IPS-18a (cell line): Measurements from ENCODE around the gene UGT2B15.
"Not testable (repeated sequence)": the region's sequence is repeated elsewhere in the genome, so short reads cannot be mapped to it uniquely, and the experiment has no call there.

Experiments used
- H3K27ac ChIP-seq: one replicate; pipeline ENCODE4 v1.5.1; 2013; ENCODE audit warnings: low read length
- H3K27me3 ChIP-seq: one replicate; pipeline ENCODE4 v1.6.1; 2013; ENCODE audit warnings: mild to moderate bottlenecking, low read length; ENCODE audit not compliant: control insufficient read depth, insufficient read depth
- H3K36me3 ChIP-seq: one replicate; pipeline ENCODE4 v1.6.1; 2013; ENCODE audit warnings: low read depth, low read length; ENCODE audit not compliant: control insufficient read depth
- H3K4me1 ChIP-seq: one replicate; pipeline ENCODE4 v1.6.1; 2013; ENCODE audit warnings: low read depth, low read length; ENCODE audit not compliant: control insufficient read depth
- H3K4me3 ChIP-seq: one replicate; pipeline ENCODE4 v1.5.1; 2013; ENCODE audit warnings: low read length
- H3K9ac ChIP-seq: one replicate; pipeline ENCODE4 v1.6.1; 2013; ENCODE audit warnings: mild to moderate bottlenecking, low read length, moderate library complexity
- H3K9me3 ChIP-seq: one replicate; pipeline ENCODE4 v1.6.1; 2013; ENCODE audit warnings: low read depth, low read length; ENCODE audit not compliant: control insufficient read depth

UGT2B15 gene

DNA sequence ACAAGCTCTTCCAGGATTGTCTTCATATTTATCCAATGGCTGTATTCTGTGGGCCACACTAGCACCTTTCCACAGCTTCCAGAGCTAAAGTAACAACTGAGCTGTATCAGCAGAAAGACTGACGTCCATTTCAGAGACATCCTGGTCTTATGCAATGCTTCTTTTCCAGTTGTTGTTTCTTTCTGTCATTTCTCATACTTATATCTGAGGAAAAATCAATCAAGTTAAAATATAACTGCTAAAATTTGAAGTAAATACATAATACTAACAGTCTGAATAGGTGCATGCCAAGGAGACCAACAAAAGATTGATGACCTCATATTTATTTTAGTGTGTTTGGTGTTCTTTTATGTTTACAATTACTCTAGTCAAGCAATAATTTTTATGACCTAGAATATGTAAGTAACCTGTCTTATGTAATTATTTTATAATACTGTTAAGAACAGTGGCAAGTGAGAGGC, at the start of gene UGT2B15:
Gene UGT2B15 (minus strand): TSS at position 174 of the 461 bp plus-strand sequence. CDS start 34 bp downstream, at position 140.
- not testable (repeated sequence) for H3K27me3 ChIP-seq, H3K9ac ChIP-seq, H3K9me3 ChIP-seq, H3K27ac ChIP-seq, H3K4me3 ChIP-seq, H3K4me1 ChIP-seq, H3K36me3 ChIP-seq

DNA sequence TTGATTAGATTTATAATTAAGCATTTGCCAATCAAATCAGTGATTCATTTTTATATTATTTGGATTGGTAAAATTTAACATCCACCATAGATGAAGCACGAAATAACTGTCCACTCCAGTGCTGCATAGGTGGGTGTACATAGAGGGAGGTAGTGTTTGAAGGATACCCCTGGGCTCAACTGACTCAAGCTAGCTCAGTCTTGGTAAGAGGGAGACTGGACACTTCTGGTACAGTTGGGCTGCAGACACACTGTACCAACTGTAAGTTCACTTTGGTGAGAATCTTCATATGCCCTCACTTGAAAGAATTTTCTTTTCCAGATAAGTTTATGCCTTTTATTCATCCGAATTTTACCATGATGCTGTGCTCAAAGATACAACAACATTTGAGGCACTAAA, 48.6 kb upstream of the UGT2B15 start:
- Histone ChIP-seq H3K27me3 (no peaks in the 10 kb centered on the region), H3K9me3 (no peaks in the 10 kb centered on the region), H3K4me3 (no peak overlapping the region), H3K27ac (no peak overlapping the region), H3K4me1 (no peaks in the 10 kb centered on the region), H3K9ac (no peak overlapping the region), H3K36me3 (no peaks in the 10 kb centered on the region)

GRCh38 chr4:68718447-68719074, 48.1 kb upstream of the UGT2B15 start:
- Histone ChIP-seq H3K9ac (no peak overlapping the region), H3K4me1 (no peaks in the 10 kb centered on the region), H3K27me3 (no peaks in the 10 kb centered on the region), H3K9me3 (no peaks in the 10 kb centered on the region), H3K4me3 (no peak overlapping the region), H3K27ac (no peak overlapping the region), H3K36me3 (no peaks in the 10 kb centered on the region)

DNA sequence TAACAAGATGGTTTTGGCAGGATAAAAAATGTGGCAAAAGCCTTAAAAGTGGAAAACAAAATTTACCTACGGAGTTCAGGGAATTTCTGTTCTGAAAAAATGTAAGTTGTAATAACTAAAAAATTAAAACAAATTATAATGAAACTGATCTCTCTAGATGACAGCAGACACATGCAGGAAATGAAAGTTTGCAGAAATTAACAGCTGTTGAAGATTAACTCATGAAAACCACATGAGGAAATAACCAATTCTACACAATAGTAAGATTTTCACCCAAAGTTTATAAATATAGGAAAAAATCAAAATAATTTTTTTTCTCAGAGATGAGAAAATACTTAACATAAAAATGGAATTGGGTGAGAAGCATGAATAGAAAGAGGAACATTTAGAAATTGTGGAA, 47.5 kb upstream of the UGT2B15 start:
- no peaks in the 10 kb centered on the region for H3K27me3 ChIP-seq
- no peaks in the 10 kb centered on the region for H3K4me1 ChIP-seq
- H3K36me3 ChIP-seq, result no peaks in the 10 kb centered on the region
- no peak overlapping the region for H3K9ac ChIP-seq
- no peak overlapping the region for H3K27ac ChIP-seq
- H3K9me3 ChIP-seq, result no peaks in the 10 kb centered on the region
- H3K4me3 ChIP-seq, result no peak overlapping the region

- Histone ChIP-seq H3K27ac (no peak overlapping the region), H3K27me3 (no peaks in the 10 kb centered on the region), H3K9me3 (no peaks in the 10 kb centered on the region), H3K36me3 (no peaks in the 10 kb centered on the region), H3K9ac (no peak overlapping the region), H3K4me3 (no peak overlapping the region), H3K4me1 (no peaks in the 10 kb centered on the region)
Observed at GRCh38 chr4:68714400-68714799, 43.9 kb upstream of the UGT2B15 start.

DNA sequence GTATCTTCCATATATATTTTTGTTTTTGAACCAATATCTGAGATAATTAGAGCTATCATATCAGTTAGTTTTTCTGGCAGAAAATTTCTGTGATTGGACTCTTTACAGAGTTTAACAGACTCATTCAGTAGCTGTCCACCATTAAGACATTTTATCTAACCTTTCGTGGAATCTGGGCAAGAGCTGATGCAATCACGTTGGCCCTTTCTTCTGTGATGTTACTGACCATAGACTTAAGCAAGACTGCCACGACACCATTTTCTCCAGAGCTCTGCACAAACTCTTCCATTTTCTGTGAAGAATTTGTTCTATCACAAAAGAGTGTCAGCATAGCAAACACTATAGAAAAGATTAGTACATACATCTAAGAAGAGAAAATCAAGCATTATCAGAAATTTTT, 41.8 kb upstream of the UGT2B15 start:
- H3K27me3 ChIP-seq, result no peaks in the 10 kb centered on the region
- H3K9ac ChIP-seq, result no peak overlapping the region
- no peak overlapping the region for H3K4me3 ChIP-seq
- H3K27ac ChIP-seq, result no peak overlapping the region
- H3K4me1 ChIP-seq, result no peaks in the 10 kb centered on the region
- no peaks in the 10 kb centered on the region for H3K36me3 ChIP-seq
- no peaks in the 10 kb centered on the region for H3K9me3 ChIP-seq

GRCh38 chr4:68708566-68708965, 38.1 kb upstream of the UGT2B15 start:
- H3K9ac ChIP-seq, result no peak overlapping the region
- no peaks in the 10 kb centered on the region for H3K36me3 ChIP-seq
- H3K4me1 ChIP-seq, result no peaks in the 10 kb centered on the region
- no peak overlapping the region for H3K27ac ChIP-seq
- H3K27me3 ChIP-seq, result no peaks in the 10 kb centered on the region
- H3K9me3 ChIP-seq, result peaks cover 6% of the 10 kb centered on the region
- H3K4me3 ChIP-seq, result no peak overlapping the region

GRCh38 chr4:68703168-68703567, 32.7 kb upstream of the UGT2B15 start:
- H3K27ac ChIP-seq, H3K4me1 ChIP-seq, H3K9me3 ChIP-seq, H3K27me3 ChIP-seq, H3K36me3 ChIP-seq, H3K9ac ChIP-seq, H3K4me3 ChIP-seq: not testable (repeated sequence)

DNA sequence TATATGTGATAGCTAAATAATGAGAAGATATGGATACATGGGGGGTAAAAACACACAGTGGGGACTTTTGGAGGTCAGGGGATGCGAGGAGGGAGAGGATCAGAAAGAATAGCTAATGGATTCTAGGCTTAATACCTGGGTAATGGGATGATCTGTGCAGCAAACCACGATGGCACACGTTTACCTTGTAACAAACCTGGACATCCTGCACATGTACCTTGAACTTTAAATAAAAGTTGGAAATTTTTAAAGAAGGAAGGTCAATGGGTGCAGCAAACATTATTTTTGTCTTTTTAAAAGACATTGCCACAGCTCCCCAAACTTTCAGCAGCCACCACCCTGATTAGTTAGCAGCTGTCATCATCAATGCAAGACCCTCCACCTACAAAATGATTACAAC, 29.7 kb upstream of the UGT2B15 start:
- H3K27me3 ChIP-seq, result no peaks in the 10 kb centered on the region
- H3K4me3 ChIP-seq, result no peak overlapping the region
- no peak overlapping the region for H3K9ac ChIP-seq
- no peak overlapping the region for H3K27ac ChIP-seq
- H3K9me3 ChIP-seq, result peaks cover 9% of the 10 kb centered on the region
- H3K4me1 ChIP-seq, result no peaks in the 10 kb centered on the region
- H3K36me3 ChIP-seq, result no peaks in the 10 kb centered on the region

GRCh38 chr4:68693325-68694075, 23.0 kb upstream of the UGT2B15 start:
- Histone ChIP-seq H3K9ac (no peak overlapping the region), H3K27ac (no peak overlapping the region), H3K4me3 (no peak overlapping the region), H3K4me1 (no peaks in the 10 kb centered on the region), H3K36me3 (no peaks in the 10 kb centered on the region), H3K27me3 (no peaks in the 10 kb centered on the region), H3K9me3 (peaks cover 5% of the 10 kb centered on the region)

DNA sequence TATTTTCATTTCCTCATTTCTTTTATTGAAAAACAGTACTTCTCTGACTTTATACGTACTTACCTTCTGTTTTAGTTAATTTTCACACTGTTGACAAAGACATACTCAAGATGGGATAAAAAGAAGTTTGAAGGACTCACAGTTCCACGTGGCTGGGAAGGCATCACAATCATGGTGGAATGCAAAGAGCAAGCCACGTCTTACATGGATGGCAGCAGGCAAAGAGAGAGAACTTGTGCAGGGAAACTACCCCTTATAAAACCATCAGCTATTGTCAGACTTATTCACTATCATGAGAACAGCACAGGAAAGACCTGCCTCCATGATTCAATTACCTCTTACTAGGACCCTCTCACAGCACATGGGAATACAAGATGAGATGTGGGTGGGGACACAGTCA, 20.7 kb upstream of the UGT2B15 start:
- no peaks in the 10 kb centered on the region for H3K36me3 ChIP-seq
- H3K4me3 ChIP-seq, result no peak overlapping the region
- no peak overlapping the region for H3K27ac ChIP-seq
- H3K27me3 ChIP-seq, result no peaks in the 10 kb centered on the region
- H3K9ac ChIP-seq, result no peak overlapping the region
- no peaks in the 10 kb centered on the region for H3K4me1 ChIP-seq
- peaks cover 5% of the 10 kb centered on the region for H3K9me3 ChIP-seq

- H3K4me1 ChIP-seq, result no peaks in the 10 kb centered on the region
Observed at GRCh38 chr4:68683034-68683433, 12.6 kb upstream of the UGT2B15 start.

More at GRCh38 chr4:68683034-68683433, 12.6 kb upstream of the UGT2B15 start:
- Histone ChIP-seq H3K9me3 (no peaks in the 10 kb centered on the region), H3K36me3 (no peaks in the 10 kb centered on the region), H3K4me3 (no peak overlapping the region), H3K9ac (no peak overlapping the region), H3K27me3 (no peaks in the 10 kb centered on the region), H3K27ac (no peak overlapping the region)
